ENCODE data around the gene CRAMP1.
"Not testable (repeated sequence)": the region's sequence is repeated elsewhere in the genome, so short reads cannot be mapped to it uniquely, and the experiment has no call there.

Gene CRAMP1

DNA sequence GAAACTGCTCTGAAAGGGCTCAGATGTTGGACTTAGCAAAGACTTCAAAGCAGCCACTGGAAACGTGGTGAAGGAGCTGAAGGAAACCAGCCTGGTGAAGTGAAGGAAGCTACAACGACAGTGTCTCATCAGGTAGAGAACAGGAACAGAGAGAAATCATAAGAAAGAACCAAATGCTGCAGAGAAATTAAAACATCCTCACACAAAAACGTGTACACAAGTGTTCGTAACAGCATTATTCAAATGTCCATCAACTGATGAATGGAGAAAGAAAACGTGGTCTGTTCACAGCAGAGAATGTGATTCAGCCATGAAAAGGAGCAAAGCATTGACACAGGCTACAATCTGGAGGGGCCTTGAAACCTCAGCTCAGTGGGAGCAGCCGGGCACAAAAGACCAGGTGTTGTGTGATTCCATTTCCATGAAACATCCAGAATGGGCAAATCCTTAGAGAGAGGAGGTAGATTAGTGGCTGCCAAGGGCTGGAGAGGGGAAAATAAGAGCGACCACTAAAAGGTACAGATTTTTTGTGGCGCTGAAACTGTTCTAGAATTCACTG lies 27.2 kb upstream of the CRAMP1 start:
- H3K4me3 ChIP-seq (ENCODE audit: low read length), result no peak overlapping the region
- no peak for TF ChIP-seq ZNF274 (IDR thresholded peaks at IDR 0.05; ENCODE audit: low read depth, low read length)

GRCh38 chr16:1590366-1590765 lies 21.8 kb upstream of the CRAMP1 start:
- no peak overlapping the region for H3K4me3 ChIP-seq (ENCODE audit: low read length)
- no peak for TF ChIP-seq ZNF274 (IDR thresholded peaks at IDR 0.05; ENCODE audit: low read depth, low read length)

- TF ChIP-seq ZNF274 (IDR thresholded peaks at IDR 0.05; ENCODE audit: low read depth, low read length), result no peak
- no peak overlapping the region for H3K4me3 ChIP-seq (ENCODE audit: low read length)
Observed at GRCh38 chr16:1590930-1591705, 21.0 kb upstream of the CRAMP1 start.

DNA sequence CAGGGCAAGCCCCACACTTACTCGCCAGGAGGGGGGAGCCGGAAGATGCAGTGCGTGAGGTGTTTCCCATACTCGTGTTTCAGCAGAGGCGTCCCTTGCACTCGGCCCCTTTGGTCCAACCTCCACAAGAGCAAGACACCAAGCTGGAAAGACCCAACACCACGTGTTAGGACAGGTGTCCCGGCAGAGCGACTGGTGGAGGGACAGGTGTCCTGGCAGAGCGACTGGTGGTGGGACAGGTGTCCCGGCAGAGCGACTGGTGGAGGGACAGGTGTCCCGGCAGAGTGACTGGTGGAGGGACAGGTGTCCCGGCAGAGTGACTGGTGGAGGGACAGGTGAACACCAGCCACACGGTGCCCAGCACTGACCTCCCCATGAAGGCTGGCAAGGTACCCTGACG lies 19.7 kb upstream of the CRAMP1 start:
- no peak for TF ChIP-seq ZNF274 (IDR thresholded peaks at IDR 0.05; ENCODE audit: low read depth, low read length)
- no peak overlapping the region for H3K4me3 ChIP-seq (ENCODE audit: low read length)

DNA sequence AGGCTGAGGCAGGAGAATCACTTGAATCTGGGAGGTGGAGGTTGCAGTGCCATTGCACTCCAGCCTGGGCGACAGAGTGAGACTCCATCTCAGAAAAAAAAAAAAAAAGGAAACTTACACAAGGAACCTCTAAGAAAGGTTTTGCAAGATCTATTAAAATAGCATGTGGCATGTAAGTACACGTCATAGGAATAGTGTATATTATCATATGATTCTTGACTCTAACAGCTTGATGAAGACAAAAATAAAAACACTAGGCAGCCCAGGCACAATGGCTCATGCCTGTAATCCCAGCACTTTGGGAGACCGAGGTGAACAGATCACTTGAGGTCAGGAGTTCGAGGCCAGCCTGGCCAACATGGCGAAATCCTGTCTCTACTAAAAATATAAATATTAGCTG lies 16.6 kb upstream of the CRAMP1 start:
- not testable (repeated sequence) for H3K4me3 ChIP-seq (ENCODE audit: low read length)

GRCh38 chr16:1596516-1596915 lies 15.6 kb upstream of the CRAMP1 start:
- no peak for TF ChIP-seq ZNF274 (IDR thresholded peaks at IDR 0.05; ENCODE audit: low read depth, low read length)

GRCh38 chr16:1597154-1597553 lies 15.0 kb upstream of the CRAMP1 start:
- TF ChIP-seq ZNF274 (IDR thresholded peaks at IDR 0.05; ENCODE audit: low read depth, low read length), result no peak
- no peak overlapping the region for H3K4me3 ChIP-seq (ENCODE audit: low read length)

More at GRCh38 chr16:1596516-1596915, 15.6 kb upstream of the CRAMP1 start:
- H3K4me3 ChIP-seq (ENCODE audit: low read length), result no peak overlapping the region

DNA sequence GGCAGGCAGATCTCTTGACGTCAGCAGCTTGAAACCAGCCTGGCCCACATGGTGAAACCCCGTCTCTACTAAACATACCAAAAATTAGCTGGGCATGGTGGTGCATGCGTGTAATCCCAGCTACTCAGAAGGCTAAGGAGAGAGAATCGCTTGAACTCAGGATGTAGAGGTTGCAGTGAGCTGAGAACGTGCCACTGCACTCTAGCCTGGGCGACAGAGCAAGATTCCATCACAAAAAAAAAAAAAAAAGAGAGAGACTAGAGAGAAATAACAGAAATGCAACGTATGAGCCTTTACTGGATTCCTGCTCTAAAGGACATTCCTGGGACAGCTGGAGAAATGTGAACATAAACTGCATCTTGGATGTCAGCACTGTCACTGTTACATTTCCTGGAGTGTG lies 11.1 kb upstream of the CRAMP1 start:
- H3K4me3 ChIP-seq (ENCODE audit: low read length), result no peak overlapping the region
- TF ChIP-seq ZNF274 (IDR thresholded peaks at IDR 0.05; ENCODE audit: low read depth, low read length), result no peak

- no peak for TF ChIP-seq ZNF274 (IDR thresholded peaks at IDR 0.05; ENCODE audit: low read depth, low read length)
- H3K4me3 ChIP-seq (ENCODE audit: low read length), result no peak overlapping the region
Observed at GRCh38 chr16:1601489-1601888, 10.7 kb upstream of the CRAMP1 start.

- no peak overlapping the region for H3K4me3 ChIP-seq (ENCODE audit: low read length)
Observed at GRCh38 chr16:1602285-1602684, 9.9 kb upstream of the CRAMP1 start.

GRCh38 chr16:1606774-1607173 lies 5.4 kb upstream of the CRAMP1 start:
- no peak for TF ChIP-seq ZNF274 (IDR thresholded peaks at IDR 0.05; ENCODE audit: low read depth, low read length)
- no peak overlapping the region for H3K4me3 ChIP-seq (ENCODE audit: low read length)

More at GRCh38 chr16:1602285-1602684, 9.9 kb upstream of the CRAMP1 start:
- no peak for TF ChIP-seq ZNF274 (IDR thresholded peaks at IDR 0.05; ENCODE audit: low read depth, low read length)

- H3K4me3 ChIP-seq (ENCODE audit: low read length), result no peak overlapping the region
- TF ChIP-seq ZNF274 (IDR thresholded peaks at IDR 0.05; ENCODE audit: low read depth, low read length), result no peak
Observed at GRCh38 chr16:1607971-1608370, 4.2 kb upstream of the CRAMP1 start.

DNA sequence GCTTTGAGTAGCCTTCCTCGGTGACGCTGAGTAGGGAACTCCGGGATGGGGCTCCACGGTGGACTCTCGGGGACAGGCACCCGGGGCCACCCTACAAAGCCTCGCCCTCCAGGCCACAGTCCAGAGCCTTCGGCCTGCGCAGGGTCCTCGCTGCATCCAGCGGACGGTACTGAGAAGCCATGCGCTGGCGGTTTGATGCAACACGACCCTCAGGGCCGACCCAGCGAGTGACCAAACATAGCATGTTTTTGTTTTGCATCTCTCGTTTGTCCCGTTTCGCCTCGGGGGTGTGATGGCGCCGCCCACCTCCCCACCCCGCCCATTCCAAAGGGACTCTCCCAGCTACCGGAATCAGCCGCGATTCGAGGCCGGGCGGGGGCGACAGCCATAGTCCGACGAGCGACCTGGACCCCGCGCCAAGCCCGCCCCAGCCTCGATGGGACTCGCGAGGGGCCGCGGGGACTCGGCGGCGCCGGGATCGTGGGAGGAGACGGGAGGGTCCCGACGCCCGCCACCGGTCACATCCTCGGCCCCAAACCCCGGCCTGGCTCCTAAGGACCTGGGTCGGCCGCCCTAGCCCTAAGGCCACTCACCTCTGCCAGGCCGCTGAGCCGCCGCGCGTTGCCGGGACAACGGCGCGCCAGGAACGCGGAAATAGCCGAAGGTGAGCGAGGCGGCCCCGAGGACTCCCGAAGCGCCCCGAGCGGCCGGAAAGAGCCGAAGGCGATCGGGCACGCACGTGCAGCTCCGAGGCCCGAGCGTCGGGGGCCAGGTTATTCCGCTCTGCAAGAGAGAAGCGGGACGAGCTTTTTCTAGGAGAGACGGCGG lies 1.9 kb upstream of the CRAMP1 start:
- no peak for TF ChIP-seq ZNF274 (IDR thresholded peaks at IDR 0.05; ENCODE audit: low read depth, low read length)
- peak overlapping the region; percentile 78 for H3K4me3 ChIP-seq (ENCODE audit: low read length)

GRCh38 chr16:1610899-1611632 lies 1.1 kb upstream of the CRAMP1 start:
- no peak for TF ChIP-seq ZNF274 (IDR thresholded peaks at IDR 0.05; ENCODE audit: low read depth, low read length)
- H3K4me3 ChIP-seq (ENCODE audit: low read length), result peak overlapping the region; percentile 78; the same call in 1 of the 2 replicates
